Astrocyte (in vitro differentiated cells and primary cell): ENCODE data around the gene MKS1. TPM values are rescaled to one million over a fixed set of nuclear protein-coding genes. Genes with fewer than 3 reads are reported as not detected.

Source experiments
- DNase-seq: peaks from one replicate; pipeline ENCODE4 v3.0.0-alpha.2; 2010; ENCODE audit warnings: low read depth
- FAIRE-seq: peaks from 2 replicates; lab custom pipeline; 2011; peaks lifted over from hg19 to GRCh38; lab: Jason Lieb, UNC
- H2AFZ ChIP-seq: 2 replicates; pipeline ENCODE4 v1.6.0; 2012; ENCODE audit warnings: low read depth, low read length, inconsistent platforms
- H3K27ac ChIP-seq: 2 replicates; pipeline ENCODE4 v1.5.1; 2011; ENCODE audit warnings: low read depth, low read length, inconsistent platforms
- H3K27me3 ChIP-seq: 2 replicates; pipeline ENCODE4 v1.6.0; 2011; ENCODE audit warnings: low read length, inconsistent platforms; ENCODE audit not compliant: insufficient read depth
- H3K36me3 ChIP-seq: 2 replicates; pipeline ENCODE4 v1.5.1; 2011; ENCODE audit warnings: low read length, inconsistent platforms; ENCODE audit not compliant: insufficient read depth
- H3K4me1 ChIP-seq: 2 replicates; pipeline ENCODE4 v1.5.1; 2011; ENCODE audit warnings: low read length, inconsistent platforms; ENCODE audit not compliant: insufficient read depth
- H3K4me2 ChIP-seq: 2 replicates; pipeline ENCODE4 v1.6.0; 2012; ENCODE audit warnings: low read length, inconsistent platforms
- H3K4me3 ChIP-seq: 2 replicates; pipeline ENCODE4 v1.5.1; 2011; ENCODE audit warnings: low read depth, mild to moderate bottlenecking, low read length, inconsistent platforms; ENCODE audit not compliant: insufficient read depth
- H3K79me2 ChIP-seq: 2 replicates; pipeline ENCODE4 v1.6.0; 2012; ENCODE audit warnings: mild to moderate bottlenecking, low read length, inconsistent platforms; ENCODE audit not compliant: insufficient read depth
- H3K9ac ChIP-seq: 2 replicates; pipeline ENCODE4 v1.6.0; 2012; ENCODE audit warnings: mild to moderate bottlenecking, low read length, inconsistent platforms
- H3K9me3 ChIP-seq: 2 replicates; pipeline ENCODE4 v1.5.1; 2012; ENCODE audit warnings: low read depth, mild to moderate bottlenecking, low read length, inconsistent platforms; ENCODE audit not compliant: insufficient read depth
- H4K20me1 ChIP-seq: 2 replicates; pipeline ENCODE4 v1.6.0; 2012; ENCODE audit warnings: low read length, inconsistent platforms; ENCODE audit not compliant: insufficient read depth
- H3K27ac Mint-ChIP-seq: one replicate; pipeline ENCODE4 v1.8.0; 2021; ENCODE audit warnings: mild to moderate bottlenecking, mixed read lengths; ENCODE audit not compliant: unreplicated experiment
- H3K27me3 Mint-ChIP-seq: one replicate; pipeline ENCODE4 v1.8.0; 2021; ENCODE audit warnings: low read depth, mixed read lengths; ENCODE audit not compliant: unreplicated experiment
- H3K36me3 Mint-ChIP-seq: one replicate; pipeline ENCODE4 v1.8.0; 2021; ENCODE audit warnings: low read depth, mixed read lengths; ENCODE audit not compliant: unreplicated experiment
- H3K4me1 Mint-ChIP-seq: one replicate; pipeline ENCODE4 v1.8.0; 2021; ENCODE audit warnings: low read depth, mixed read lengths; ENCODE audit not compliant: unreplicated experiment
- H3K4me3 Mint-ChIP-seq: one replicate; pipeline ENCODE4 v1.8.0; 2021; ENCODE audit warnings: mild to moderate bottlenecking, moderate library complexity, mixed read lengths; ENCODE audit not compliant: unreplicated experiment
- H3K9me3 Mint-ChIP-seq: one replicate; pipeline ENCODE4 v1.8.0; 2021; ENCODE audit warnings: mild to moderate bottlenecking, mixed read lengths; ENCODE audit not compliant: unreplicated experiment
- CTCF ChIP-seq: IDR thresholded peaks from 2 replicates; pipeline ENCODE4 v1.5.1; 2011; ENCODE audit warnings: low read depth, mild to moderate bottlenecking, inconsistent platforms, low read length, moderate library complexity; ENCODE audit not compliant: insufficient read depth
- EZH2 ChIP-seq: IDR thresholded peaks from 2 replicates; pipeline ENCODE4 v1.6.1; 2012; ENCODE audit warnings: mild to moderate bottlenecking, low read length, inconsistent platforms; ENCODE audit not compliant: insufficient read depth
- total RNA-seq: library from RNA; stranded (reverse); gene quantifications from 2 replicates; pipeline ENCODE4 v1.2.1, GENCODE V29; 2021

Gene MKS1
- total RNA-seq, 1 donor from 2014 or later, result 12.0 TPM

- no peak overlapping the region for H3K4me3 Mint-ChIP-seq
- no peak for FAIRE-seq
These were observed 28.7 kb upstream of the MKS1 start for GRCh38 chr17:58247511-58248363.

DNA sequence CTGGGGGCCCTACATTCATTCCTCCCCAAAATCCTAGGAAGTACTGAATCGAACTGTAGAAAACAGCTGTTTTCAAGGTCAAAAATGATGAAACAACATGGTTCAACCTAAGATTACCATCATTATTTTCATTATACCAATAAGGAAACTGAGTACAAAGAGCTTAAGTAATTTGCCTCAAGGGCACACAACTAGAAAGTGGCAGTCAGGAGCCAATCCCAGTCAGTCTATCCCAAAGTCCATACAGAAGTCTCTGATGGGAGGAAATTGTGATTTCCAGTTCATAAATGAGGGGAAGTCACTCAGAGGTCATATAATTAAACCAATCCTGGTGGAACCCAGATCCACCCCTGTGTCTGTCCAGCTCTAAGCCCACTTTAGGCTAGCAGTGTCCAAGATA, 27.7 kb upstream of the MKS1 start:
- Histone ChIP-seq H4K20me1 (no peaks in the 10 kb centered on the region), H3K4me1 (no peaks in the 10 kb centered on the region), H3K27ac (no peak overlapping the region), H3K79me2 (no peaks in the 10 kb centered on the region), H3K4me3 (no peak overlapping the region), H3K9ac (no peak overlapping the region), H3K4me2 (no peak overlapping the region), H2AFZ (no peak overlapping the region), H3K9me3 (no peaks in the 10 kb centered on the region), H3K36me3 (no peaks in the 10 kb centered on the region), H3K27me3 (peaks cover 49% of the 10 kb centered on the region)
- Mint-ChIP-seq H3K4me3 (no peak overlapping the region), H3K27ac (no peak overlapping the region), H3K27me3 (peaks cover 87% of the 10 kb centered on the region), H3K36me3 (peaks cover 2% of the 10 kb centered on the region), H3K4me1 (no peaks in the 10 kb centered on the region), H3K9me3 (peaks cover 11% of the 10 kb centered on the region)
- FAIRE-seq, result no peak
- TF ChIP-seq CTCF (no peak), EZH2 (no peak)
- no peak for DNase-seq

More at GRCh38 chr17:58247511-58248363, 28.7 kb upstream of the MKS1 start:
- DNase-seq, result no peak
- H3K4me1 Mint-ChIP-seq, result no peaks in the 10 kb centered on the region
- peaks cover 13% of the 10 kb centered on the region for H3K9me3 Mint-ChIP-seq
- peaks cover 84% of the 10 kb centered on the region for H3K27me3 Mint-ChIP-seq
- H3K4me1 ChIP-seq, result no peaks in the 10 kb centered on the region
- H3K9ac ChIP-seq, result no peak overlapping the region
- H2AFZ ChIP-seq, result no peak overlapping the region
- H3K9me3 ChIP-seq, result no peaks in the 10 kb centered on the region
- H3K36me3 Mint-ChIP-seq, result peaks cover 2% of the 10 kb centered on the region
- no peaks in the 10 kb centered on the region for H3K36me3 ChIP-seq
- H3K4me3 ChIP-seq, result no peak overlapping the region
- H3K79me2 ChIP-seq, result no peaks in the 10 kb centered on the region
- no peaks in the 10 kb centered on the region for H4K20me1 ChIP-seq
- TF ChIP-seq CTCF (no peak), EZH2 (no peak)
- no peak overlapping the region for H3K4me2 ChIP-seq
- H3K27ac Mint-ChIP-seq, result no peak overlapping the region
- no peak overlapping the region for H3K27ac ChIP-seq
- H3K27me3 ChIP-seq, result peaks cover 43% of the 10 kb centered on the region
